ENCODE results near the gene IKZF2. TPM values are rescaled to one million over a fixed set of nuclear protein-coding genes. Genes with fewer than 3 reads are reported as not detected.

IKZF2 gene
- total RNA-seq, 4 donors from 2014 or later = 11.2 to 18.0 (median 12.9) TPM

GRCh38 chr2:213149294-213149875, 2.0 kb downstream of the IKZF2 start:
- no peak for DNase-seq (ENCODE audit: low spot score)
- TF ChIP-seq, protein P1, sequence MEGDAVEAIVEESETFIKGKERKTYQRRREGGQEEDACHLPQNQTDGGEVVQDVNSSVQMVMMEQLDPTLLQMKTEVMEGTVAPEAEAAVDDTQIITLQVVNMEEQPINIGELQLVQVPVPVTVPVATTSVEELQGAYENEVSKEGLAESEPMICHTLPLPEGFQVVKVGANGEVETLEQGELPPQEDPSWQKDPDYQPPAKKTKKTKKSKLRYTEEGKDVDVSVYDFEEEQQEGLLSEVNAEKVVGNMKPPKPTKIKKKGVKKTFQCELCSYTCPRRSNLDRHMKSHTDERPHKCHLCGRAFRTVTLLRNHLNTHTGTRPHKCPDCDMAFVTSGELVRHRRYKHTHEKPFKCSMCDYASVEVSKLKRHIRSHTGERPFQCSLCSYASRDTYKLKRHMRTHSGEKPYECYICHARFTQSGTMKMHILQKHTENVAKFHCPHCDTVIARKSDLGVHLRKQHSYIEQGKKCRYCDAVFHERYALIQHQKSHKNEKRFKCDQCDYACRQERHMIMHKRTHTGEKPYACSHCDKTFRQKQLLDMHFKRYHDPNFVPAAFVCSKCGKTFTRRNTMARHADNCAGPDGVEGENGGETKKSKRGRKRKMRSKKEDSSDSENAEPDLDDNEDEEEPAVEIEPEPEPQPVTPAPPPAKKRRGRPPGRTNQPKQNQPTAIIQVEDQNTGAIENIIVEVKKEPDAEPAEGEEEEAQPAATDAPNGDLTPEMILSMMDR (IDR thresholded peaks at IDR 0.05) = no peak
- no peak for ATAC-seq (ENCODE audit: low FRiP score)

GRCh38 chr2:213148572-213149261, 2.7 kb downstream of the IKZF2 start:
- no peak for ATAC-seq (ENCODE audit: low FRiP score)
- DNase-seq (ENCODE audit: low spot score) = no peak
- TF ChIP-seq, protein P1 (IDR thresholded peaks at IDR 0.05) = no peak

DNA sequence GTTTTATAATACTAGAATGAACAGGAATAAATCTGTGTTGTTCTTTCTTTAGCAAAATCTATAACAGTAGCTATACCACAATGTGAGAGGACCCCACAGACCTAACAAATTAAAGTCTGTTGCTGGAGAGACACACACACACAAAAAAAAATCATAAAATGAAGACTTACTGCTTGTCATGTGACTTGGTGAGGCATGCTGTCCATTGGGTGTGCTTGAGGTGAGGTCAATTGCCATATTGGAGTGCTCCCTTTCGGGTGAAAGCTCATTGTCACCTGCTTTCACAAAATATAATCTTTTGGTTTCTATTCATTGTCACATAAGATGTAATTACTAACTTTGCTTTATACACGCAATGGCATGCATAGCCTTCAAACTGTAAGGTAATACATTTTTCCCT, 3.9 kb downstream of the IKZF2 start:
- ATAC-seq (ENCODE audit: low FRiP score) = no peak
- DNase-seq (ENCODE audit: low spot score) = no peak
- TF ChIP-seq, protein P1 (IDR thresholded peaks at IDR 0.05) = no peak

GRCh38 chr2:213145715-213146242, 5.6 kb downstream of the IKZF2 start:
- TF ChIP-seq, protein P1 (IDR thresholded peaks at IDR 0.05) = no peak
- DNase-seq (ENCODE audit: low spot score) = no peak
- ATAC-seq (ENCODE audit: low FRiP score) = no peak

DNA sequence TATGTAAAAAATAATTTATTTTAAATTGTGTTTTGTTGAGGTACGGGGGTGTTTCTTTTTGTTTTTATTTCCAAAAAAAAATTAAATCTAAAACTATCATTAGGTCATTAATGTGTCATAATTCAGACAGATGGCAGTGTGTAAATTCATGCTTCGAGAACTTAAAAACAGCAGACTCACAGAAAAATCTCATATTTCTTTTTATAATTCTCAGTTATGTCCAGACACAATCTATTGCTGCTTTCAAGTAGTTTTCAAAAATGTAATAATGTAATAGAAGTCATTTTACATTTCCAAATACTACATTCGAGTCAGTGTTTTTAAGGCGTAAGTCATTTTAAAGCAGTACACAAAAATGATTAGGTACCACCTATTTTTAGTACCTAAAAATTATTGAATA, 14.3 kb downstream of the IKZF2 start:
- no peak for ATAC-seq (ENCODE audit: low FRiP score)

DNA sequence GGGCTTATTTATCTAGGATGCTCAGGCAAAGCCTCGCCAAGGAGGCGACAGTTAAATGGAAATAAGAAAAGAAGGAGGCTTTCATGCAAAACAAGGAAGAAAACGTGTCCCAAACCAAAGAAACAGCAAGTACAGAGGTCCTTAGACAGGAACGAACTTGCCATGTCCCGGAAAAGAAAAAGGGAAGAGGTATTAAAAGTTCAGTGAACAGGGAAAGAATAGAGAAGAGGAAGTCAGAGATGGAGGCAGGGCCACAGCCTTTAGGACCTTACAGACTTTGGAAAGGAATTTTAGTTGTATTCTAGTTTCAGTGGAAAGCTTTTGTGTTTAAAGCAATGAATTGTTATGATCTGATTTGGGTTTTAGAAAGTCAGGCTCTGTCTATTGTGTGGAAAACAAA, 22.1 kb downstream of the IKZF2 start:
- no peak for ATAC-seq (ENCODE audit: low FRiP score)
- DNase-seq (ENCODE audit: low spot score) = no peak
- TF ChIP-seq, protein P1 (IDR thresholded peaks at IDR 0.05) = no peak

More for the DNA sequence above, 14.3 kb downstream of the IKZF2 start:
- no peak for DNase-seq (ENCODE audit: low spot score)
- TF ChIP-seq, protein P1 (IDR thresholded peaks at IDR 0.05) = no peak
